Stimulated activated CD8-positive, alpha-beta memory T cell treated with anti-CD3 and anti-CD28 coated beads, Interleukin-7, amount 100 ng/mL, for 48 hours (primary cell): ENCODE results near the gene ARHGAP23.
"Not testable (repeated sequence)": the region's sequence is repeated elsewhere in the genome, so short reads cannot be mapped to it uniquely, and the experiment has no call there.

Experiments used
- DNase-seq, 2 donors: peaks; one replicate each; pipeline ENCODE4 v3.0.0-alpha.2; 2020; ENCODE audit warnings: low read depth in 1 of 2; ENCODE audit errors: extremely low read depth in 1 of 2

The ARHGAP23 gene

DNA sequence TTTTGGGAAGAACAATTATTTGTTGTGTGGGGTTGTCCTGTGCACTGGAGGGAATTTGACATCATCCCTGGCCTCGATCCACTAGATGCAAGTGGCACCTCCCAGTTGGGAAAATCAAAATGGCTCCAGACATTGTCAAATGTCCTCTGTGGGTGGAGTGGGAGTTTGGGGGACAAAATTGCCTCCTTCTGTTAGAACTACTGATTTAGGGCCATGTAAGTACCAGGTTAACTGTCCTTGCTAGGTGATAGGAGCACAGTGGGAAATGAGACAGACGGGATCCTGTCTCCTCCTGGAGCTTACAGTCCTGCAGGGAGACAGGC lies 56.8 kb downstream of the ARHGAP23 start:
- DNase-seq, result no peak

GRCh38 chr17:38485681-38486298 lies 57.5 kb downstream of the ARHGAP23 start:
- DNase-seq, result peak in 1 of 2 donors; percentile 3

DNA sequence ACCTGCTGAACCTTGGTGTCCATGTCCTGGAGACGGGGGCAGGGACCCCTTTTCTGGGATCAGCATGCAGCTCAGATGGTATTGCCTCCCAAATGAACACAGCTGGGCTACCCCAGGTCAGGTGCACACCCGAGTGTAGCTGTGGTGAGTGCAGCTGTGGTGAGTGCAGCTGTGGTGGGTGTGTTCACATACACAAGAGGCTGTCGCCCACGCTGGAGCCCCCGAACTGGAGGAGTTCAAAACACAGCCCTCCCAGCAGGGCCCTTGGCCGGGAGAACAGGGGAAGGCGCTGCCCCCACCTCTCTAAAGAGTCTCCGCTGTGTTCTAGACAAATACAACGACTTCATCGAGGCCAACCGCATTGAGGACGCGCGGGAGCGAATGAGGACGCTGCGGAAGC lies 61.5 kb downstream of the ARHGAP23 start:
- DNase-seq, result not testable (repeated sequence)

- DNase-seq, result not testable (repeated sequence)
Observed at GRCh38 chr17:38491346-38492066, 63.2 kb downstream of the ARHGAP23 start.

DNA sequence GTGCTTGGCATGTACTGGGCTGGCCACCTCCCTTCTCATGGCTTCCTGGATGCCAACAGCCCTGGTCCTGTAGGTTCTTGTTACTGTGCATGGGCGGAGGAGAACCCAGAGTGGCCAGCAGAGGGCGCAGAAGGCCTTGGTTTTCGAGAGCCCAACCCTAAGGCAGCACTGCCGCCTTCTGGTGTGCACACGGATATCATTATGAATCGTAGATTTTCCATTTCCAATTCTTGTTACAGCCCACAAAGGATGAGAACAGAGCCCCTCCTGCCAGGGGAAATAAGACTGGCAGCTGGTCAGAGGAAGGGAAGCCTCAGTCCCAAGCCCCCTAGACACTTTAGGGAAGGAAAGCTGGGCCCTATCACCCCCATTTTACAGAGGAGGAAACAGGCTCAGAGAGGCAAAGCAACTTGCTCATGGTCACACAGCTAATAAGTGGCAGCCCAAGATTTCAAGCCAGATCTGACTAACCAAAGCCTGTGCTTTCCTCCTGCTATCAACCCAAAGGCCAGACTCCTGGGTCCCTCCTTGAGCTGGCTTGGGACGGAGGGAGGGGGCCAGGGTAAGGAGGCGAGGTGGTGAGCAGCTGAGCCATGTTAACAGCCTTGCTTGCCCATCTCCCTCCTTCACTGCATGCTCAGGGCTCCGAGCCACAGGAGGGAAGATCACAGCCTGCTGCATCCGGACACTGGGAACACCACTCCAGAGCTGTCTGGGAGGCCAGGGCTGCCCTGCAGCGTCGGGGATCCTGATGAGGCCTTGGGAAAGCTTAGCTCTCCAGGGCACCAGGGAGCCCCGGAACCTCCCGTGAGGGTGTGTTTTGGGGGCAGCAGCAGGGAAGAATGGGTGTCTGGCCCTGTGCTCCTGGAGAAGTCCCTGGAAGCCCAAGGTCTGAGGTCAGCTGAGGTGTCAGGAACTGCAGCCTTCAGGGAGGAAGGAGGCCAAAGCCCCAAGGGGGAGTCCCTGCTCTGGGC lies 64.1 kb downstream of the ARHGAP23 start:
- DNase-seq, result peak; percentile 73 to 84

DNA sequence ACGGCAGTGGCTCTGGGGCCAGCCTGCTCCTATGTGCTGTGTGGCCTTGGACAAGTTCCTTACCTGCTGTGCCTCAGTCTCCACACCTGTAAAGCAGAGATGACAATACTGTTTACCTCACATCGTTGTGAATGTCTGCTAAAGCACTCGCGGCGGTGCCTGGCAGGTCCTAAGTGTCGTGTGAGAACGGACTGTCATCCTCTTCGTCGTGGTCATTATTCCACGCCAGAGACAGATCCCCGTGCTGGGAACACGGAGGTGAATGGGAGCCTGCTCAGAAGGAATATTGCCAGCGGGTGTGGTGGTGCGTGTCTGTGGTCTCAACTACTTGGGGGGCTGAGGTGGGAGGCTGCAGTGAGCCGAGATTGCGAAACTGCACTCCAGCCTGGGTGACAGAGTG lies 65.9 kb downstream of the ARHGAP23 start:
- not testable (repeated sequence) for DNase-seq

DNA sequence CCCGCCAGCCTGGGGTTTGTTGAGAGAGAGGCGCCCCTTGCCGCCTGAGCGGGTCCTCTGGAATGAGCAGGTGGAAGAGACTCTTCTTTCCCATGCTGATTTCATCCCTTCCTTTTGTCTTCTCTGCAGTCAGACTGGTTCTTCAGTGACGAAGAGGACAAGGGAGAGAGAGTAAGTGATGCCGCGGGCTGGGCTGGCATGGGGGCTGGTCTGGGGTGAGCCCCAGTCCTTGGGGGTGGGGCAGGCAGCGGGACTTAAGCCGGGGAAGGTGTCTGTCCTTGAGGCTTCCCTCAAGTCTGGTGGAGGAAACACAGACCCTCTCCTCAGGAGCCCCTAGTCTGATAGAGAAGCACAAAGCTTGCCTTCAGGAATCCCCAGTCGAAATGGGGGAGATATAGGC lies 69.4 kb downstream of the ARHGAP23 start:
- not testable (repeated sequence) for DNase-seq

DNA sequence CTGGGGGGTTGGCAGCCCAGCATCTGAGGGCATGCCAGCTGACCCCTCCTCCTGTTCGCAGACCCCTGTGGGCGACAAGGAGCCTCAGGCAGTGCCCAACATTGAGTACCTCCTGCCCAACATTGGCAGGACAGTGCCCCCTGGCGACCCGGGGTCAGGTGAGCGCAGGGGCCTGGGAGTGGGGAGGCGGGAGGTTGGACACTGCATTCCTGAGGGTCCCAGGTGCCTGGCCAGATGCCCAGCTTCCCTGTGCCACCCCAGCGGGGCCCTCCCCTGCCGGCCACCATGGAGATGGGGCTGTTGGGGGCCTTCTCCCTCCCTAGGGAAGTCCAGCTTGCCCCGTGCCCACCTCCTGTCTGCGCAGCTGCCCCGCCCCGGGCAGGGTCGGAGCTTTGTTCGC lies 70.1 kb downstream of the ARHGAP23 start:
- no peak for DNase-seq

GRCh38 chr17:38499230-38499629 lies 71.0 kb downstream of the ARHGAP23 start:
- not testable (repeated sequence) for DNase-seq

- DNase-seq, result not testable (repeated sequence)
Observed at GRCh38 chr17:38501718-38502117, 73.5 kb downstream of the ARHGAP23 start.

- DNase-seq, result not testable (repeated sequence)
Observed at GRCh38 chr17:38503286-38503913, 75.1 kb downstream of the ARHGAP23 start.

- no peak for DNase-seq
Observed at GRCh38 chr17:38504216-38504615, 76.0 kb downstream of the ARHGAP23 start.

DNA sequence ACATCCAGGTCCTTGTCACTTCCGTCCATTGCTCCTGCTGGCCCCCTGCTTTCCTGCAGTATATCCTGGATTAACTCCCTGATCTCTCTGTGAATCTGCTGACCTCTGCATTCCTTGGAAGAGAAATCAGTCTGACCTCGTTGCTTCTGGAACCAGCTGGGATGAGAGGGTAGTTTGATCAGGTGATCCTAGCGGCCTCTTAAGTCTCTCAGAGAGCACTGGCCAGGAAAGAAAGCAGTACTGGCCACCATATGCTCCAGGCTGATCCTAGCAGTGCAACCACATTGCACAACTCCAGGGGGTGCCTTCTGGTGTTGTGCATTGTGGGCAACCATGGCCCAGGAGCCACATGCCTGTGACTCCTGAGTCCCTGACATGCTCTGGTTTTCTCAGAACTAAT lies 79.2 kb downstream of the ARHGAP23 start:
- DNase-seq, result no peak

DNA sequence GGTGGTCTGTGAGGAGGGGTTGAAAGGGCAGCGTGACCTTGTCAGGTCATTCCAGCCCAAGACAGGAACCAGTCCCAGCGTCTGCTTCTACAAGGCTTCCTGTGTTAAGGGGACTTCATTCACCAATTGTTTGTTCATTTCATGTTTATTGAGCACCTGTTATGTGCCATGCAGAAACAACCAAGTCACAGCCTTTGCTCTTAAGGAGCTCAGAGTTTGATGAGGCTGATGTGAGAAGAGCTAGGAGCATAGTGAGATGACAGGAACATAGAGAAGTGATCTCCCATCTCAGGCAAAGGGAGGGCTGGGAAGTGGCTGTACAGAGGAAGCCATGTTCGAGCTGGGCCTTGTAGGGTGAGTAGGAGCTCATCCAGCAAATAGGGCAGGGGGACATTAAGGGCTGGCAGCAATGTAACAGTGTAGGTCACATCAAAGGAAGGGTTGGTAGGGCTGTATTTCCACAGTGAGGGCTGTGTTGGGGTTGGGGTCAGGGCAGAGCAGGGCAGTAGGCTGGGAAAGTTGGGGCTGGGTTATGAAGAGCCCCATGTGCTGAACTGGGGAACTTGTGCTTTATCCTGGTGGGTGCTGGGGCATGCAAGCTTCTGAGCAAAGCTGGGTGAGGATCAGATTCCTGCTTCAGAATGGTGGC lies 79.8 kb downstream of the ARHGAP23 start:
- no peak for DNase-seq

DNA sequence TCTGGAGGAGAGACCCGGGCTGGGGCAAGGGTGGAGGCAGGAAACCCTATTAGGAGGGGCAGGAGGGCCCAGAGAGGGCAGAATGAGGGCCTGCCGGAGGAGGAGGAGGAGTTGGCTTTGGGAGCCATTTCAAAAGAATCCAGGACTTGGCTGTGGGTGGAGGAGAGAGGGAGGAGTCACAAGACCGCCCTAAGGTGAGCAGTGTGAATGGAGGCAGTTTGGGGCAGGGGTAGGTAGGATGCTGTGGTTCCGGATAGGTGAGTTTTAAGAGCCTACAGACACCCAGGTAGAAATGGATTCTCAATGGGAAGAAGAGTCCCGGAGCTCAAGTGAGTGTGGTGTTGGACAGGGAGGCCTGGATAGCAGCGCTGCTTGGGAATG lies 80.3 kb downstream of the ARHGAP23 start:
- no peak for DNase-seq

DNA sequence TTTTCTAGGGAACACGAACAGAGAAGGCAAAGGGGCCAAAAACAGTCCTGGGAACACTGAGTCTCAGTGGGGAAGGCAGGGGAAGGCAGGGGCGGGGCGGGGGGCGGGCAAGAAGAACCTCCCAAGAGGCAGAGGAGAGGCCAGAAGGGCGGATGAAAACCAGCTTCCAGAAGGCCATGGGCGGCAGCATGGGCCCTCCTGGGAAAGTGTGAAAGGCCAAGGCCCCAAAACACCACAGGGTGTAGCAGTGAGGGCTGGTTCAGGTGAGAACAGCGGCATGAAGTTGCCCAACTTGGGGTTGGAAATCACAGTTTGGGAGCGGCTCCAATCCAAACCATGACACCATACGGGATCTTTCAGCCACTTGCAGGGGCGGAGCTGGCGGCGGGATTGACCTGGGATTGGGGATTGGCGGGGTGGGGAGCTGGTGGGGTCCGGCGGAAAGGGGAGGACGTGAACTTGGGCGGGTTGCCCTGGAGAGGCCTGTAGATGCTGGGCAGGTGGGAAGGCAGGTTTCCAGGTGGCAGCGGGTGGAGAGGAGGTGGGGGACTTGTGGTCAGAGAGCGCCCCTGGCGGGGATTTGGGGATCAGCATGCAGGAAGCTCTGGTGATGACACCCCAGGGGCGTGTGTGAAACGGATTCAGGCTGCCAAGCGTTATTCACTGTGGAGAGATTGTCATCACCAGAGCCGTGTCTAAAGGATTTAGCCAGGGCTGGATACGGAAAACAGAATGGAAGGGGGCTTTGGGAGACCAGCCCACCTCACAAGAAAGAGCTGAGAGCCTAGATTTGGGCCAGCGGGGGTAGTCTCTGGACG lies 80.9 kb downstream of the ARHGAP23 start:
- peak; percentile 60 to 68 for DNase-seq

GRCh38 chr17:38509772-38510420 lies 81.6 kb downstream of the ARHGAP23 start:
- no peak for DNase-seq

- no peak for DNase-seq
Observed at GRCh38 chr17:38510421-38511149, 82.3 kb downstream of the ARHGAP23 start.
